COLO829 (cell line): ENCODE results near the gene TP53I11.

Source experiments
- DNase-seq: peaks from one replicate; pipeline ENCODE4 v3.0.0; 2012; ENCODE audit warnings: low spot score

TP53I11 gene, protein sequence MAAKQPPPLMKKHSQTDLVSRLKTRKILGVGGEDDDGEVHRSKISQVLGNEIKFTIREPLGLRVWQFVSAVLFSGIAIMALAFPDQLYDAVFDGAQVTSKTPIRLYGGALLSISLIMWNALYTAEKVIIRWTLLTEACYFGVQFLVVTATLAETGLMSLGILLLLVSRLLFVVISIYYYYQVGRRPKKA

DNA sequence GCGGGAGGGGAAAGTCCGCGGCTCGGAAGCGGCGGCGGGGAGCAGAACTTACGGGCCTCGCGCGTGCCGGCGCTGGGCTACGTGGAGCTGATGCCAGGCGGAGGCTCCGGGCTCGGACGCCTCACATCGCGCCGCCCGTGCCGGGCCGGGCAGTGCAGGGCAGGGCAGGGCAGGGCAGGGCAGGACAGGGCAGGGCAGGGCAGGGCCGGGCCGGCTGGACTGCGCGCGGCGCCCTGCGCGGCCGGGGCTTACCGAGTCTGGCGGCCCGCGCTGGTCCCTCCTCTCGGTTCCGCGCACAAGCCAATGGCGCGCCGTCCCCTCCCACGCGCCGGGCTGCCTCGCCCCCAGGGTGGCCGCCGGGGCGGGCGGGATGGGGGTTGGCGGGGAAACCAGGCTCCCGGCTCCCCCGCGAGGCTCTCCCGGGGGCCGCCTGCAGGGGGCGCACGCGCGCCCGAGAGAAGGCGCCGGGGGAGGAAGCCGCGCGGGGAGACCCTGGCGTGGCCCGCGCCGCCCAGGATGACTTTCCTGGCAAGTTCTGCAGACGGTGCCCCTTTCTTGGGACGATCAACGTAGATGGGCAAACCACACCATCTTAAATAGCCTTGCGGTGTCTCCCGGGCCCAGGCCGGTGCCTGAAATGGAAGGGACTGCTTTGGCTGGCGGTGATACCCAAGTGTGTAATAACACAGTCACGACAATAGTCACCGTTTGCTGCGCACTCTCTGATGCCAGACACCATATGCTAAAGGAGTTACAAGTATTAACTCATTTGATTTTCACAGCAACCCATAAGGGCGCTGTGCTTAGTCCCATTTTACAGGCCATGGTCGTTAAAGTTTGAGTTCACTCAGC is at the start of gene TP53I11:
TSS of gene TP53I11 (minus strand) at position 259 of the 852 bp plus-strand sequence. CDS start 12,548 bp downstream, outside the sequence.
- no peak for DNase-seq

DNA sequence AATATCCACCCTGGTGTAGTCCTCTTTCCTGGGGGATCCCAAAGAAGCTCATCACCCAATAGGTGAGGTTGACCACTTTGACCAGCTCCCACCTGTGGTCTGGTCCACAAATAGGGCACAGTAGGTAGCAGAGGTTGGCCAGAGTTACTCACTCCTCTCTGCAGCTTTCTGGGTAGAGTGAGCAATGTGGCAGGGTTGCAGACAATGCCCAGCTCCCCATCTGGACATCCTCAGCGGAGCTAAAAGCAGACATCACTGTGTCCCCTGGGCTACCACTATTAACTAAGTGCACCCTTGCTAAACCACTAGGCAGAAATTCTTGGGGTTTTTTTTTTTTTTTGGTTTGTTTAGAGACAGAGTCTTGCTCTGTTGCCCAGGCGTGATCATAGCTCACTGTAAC is 48.4 kb upstream of the TP53I11 start:
- no peak for DNase-seq

DNA sequence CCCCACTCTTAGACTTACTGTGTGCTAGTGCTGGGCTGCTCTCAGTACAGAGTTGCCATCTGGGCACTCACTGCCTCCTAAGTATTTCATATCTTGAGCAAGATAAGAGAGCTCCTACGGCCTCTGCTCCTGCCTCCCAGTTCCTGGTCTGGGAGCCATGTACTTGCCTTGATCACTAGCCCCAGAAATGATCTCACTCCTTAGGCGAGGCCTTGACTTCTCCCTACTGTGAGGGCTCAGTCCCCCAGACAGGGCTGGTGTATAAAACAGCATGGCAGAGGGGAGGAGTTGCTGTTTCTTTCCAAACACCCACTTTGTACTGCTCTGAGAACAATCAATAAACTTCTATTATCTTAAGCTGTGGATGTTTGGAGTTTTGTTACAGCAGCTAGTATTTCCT is 47.4 kb upstream of the TP53I11 start:
- no peak for DNase-seq

DNA sequence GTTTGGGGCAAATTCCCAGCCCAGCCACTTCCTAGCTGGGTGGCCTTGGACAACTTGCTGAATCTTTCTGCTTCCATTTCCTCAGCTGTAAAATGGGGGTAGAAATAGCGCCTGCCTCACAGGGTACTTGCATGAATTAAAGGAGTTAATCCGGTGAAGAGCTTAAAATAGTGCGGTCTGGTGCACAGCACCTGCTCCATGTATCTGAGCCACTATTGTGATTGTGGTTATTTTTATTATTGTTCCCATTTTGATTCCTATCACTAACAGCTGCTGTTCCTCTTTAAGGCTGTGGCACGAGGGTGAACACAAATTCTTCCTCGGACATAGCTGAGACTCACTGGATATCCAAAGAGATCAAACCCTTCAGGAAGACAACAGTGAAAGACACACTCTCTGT is 46.9 kb upstream of the TP53I11 start:
- DNase-seq, result no peak

DNA sequence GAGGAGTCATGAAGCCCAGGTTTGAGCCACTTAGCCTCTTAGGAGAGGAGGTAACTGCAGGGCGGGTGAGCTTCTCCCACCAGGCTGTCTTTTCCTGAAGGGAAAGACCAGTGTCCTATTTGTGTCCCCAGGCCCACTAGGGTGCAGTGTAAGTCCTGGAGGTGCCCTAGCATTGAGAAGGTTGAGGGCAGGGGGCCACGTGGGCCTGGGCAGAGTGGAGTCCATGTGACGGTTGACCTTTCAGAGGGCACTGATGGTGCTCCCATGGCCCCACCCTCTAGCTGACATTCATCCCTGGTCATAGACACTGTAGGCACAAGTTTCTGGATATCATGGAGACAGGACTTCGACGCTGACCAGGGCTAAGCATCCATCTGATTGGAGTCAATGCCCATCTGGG is 44.1 kb upstream of the TP53I11 start:
- DNase-seq, result no peak

DNA sequence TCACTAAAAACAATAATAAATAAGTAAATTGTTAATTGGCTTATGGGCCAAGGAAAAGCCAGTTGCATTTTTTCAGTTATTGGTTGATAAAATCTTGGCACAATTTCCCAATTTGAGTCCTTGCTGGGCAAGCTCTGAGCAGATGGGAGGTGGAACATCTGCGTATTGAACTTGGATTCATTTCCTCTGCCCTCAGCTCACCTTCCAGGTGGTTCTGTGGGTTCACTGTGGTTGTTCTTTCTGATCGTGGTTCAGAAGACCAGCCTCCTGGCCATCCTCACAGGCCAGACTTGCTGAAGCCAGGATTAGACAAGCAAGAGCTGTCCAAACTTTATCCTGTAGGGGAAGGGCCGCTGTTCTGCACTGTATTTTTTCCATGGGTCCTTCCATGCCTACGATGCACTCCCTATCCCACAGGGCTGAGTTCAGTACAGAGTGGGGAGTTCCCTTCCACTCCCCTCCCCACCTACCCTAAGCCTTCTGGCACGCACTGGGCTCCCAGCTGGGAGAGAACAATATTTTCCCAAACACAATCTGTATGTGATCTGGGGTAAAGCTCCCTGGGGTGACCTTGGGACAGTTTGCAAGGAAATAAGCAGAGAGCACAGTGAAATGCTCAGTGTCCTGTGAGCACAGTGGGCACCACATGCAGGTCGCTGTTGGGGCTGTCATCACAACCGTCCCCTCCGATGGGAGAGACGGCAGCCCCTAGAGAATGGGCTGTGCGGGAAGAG is 43.5 kb upstream of the TP53I11 start:
- DNase-seq, result no peak

DNA sequence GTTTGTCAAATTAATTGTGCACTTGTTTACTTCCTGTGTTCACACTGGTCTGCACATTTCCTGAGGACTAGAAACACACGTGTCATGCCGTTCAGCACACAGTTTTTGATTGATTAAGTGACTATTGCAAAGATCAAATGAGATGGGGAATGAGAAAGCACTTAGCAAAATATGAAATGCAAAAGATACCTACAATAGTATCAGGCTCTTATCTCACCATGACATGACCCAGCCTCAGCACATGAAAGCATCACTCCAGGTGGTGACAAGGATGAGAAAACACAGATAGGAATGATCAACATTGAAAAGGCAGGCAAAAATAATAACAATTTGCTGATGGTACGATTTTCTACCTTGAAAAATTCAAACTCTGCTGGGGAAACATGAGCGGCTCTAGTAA is 42.1 kb upstream of the TP53I11 start:
- DNase-seq, result no peak

DNA sequence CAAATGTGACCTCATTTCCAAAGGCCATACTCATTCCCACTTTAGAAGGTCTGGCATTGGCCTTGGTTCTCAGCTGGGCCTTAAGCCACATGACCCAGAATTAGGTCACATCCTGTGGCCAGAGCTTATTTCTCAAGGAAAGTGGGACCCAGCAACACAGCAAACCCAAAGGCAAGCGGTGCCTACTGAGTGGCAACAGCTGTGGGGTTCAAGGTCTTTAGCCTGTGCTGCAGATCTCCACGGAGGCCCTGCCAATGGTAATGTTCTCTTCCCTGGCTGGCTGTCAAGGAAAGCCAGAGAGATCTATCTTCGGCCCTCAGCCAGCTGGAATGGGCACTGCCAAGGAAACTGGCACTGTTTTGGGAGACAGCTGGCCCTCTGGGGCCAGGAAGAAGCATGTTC is 41.5 kb upstream of the TP53I11 start:
- no peak for DNase-seq

DNA sequence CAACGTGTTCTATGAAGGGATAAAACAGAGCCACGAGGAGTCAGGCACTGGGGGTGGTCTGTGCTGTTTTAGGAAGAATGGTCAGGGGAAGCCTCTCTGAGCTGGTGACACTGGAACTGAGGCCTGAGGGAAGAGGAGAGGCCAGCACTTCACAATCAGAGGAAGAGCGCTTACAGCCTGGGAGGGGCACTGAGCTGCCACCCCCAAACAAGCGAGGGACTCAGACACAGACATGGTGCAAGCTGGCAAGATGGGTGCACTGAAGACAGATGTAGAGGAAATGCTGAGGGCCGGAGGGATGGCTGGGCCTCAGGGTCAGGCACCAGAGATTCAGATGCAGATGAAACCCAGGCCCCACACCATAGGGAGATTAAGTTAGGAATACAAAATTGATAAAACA is 40.0 kb upstream of the TP53I11 start:
- DNase-seq, result no peak

DNA sequence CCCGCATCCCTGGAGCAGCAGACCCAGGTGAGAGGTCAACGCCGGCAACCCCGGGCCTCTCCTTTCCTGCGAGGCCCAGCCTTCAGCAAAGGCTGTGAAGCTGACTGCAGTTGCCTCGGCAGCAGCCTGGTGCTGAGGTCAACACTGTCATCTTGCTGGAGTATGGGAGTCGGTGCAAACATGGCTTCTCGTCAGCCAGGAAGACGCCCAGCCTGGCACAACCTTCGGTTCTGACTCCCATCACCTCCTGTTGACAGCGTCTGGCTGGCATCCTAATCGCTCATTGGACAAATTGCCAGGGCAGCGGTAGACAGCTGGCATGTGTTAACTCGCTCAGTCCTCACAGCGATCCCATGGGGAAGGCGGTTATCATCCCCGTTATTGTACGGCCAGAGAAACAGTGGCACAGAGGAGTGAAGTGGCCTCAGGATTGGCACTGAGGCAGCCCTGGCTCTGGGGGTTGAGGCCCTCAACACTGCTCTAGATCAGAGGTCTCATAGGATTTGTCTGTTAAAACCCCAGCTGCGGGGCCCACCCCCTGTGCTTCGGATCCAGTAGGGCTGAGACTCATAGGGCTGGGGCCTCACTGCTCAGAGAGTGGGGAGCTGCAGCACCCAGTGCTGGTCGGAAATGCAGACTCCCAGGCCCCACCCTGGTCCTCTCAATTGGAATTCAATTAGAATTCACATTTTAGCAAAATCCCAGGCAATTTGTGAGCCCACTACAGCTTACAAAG is 39.3 kb upstream of the TP53I11 start:
- DNase-seq, result no peak

DNA sequence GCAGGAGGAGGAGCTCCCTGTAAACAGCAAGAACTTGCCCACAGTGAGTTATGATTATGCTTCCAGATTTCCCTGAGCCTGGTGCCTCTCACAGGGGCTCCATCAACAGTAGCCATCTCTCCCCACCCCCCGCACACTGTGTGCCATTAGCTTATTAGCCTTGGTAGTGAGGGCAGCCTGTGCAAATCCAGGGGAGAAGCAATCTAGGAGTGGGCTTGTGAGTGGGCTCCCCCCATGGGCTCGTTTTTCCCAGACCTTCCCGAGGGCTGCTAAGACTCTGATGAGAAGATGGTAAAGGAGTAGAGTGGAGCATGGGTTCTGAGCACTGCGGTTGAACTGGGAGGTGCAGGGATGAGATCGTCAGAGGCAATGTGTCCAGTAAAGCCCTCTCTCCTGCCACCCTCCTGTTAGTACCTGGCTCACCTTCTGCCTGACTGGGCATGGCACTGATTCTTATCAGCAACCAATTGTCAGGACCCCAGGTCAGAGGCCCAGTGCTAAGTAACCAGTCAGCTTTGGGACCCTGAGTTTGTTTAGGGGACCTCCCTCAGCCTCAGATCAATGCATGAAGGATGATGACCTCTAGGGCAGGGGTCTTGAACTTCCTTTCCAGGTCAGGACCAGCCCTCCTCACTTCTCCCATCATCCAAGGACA is 38.4 kb upstream of the TP53I11 start:
- DNase-seq, result no peak

DNA sequence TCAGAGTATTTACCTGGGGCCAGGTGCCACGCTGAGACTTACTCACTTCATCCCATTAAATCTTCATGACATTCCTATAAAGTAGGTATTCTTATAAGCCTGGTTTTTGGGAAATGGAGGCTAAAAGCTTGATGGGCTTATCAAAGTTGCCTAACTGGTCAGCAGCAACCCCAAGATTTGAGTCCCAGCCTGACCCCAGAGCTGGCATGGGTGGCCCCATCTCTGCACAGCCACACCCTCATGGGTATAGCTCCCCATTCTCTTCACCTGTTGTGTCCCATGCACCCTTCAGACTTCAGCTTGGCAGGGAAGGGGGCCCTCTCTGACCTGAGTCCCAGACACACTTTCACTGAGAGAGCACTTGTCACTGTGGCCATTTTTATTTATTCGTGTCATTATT is 37.4 kb upstream of the TP53I11 start:
- DNase-seq, result no peak

DNA sequence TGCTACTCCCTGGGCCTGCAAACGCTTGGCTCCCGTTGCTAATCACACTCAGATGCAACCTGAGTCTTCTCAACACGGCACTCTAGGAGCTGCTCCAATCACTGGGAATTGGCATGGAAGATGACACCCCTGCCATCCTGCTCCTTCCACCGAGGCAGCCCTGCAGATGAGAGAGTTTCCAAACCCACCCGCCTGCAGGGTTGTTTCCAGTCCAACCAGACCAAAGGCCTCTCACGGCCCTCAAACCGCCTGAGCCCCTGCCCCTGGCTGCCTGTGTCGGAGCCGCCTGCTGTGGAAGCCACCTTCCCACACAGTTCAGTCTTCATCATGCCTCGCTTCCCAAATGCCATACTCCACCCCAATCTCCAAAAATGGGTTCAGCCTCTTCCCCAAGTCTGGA is 36.8 kb upstream of the TP53I11 start:
- DNase-seq, result no peak

DNA sequence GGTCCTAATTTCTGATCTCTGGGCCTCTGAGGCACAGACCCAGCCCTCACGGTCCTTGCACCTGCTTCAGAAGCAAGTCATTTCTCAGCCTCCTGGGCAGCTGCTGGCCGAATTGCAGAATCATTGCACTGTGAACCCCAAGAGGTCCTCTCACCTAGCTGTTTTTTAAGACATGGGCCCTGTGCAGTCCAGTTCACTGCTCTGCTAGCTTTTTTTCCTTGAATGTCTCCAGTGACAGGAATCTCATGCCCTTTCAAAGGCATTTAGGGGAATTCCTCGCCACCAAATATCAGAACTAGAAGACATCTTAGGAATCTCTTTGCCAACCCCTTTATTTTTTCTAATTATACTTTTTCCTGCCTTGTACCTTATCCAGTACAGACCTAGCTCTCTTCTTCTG is 35.6 kb upstream of the TP53I11 start:
- no peak for DNase-seq

DNA sequence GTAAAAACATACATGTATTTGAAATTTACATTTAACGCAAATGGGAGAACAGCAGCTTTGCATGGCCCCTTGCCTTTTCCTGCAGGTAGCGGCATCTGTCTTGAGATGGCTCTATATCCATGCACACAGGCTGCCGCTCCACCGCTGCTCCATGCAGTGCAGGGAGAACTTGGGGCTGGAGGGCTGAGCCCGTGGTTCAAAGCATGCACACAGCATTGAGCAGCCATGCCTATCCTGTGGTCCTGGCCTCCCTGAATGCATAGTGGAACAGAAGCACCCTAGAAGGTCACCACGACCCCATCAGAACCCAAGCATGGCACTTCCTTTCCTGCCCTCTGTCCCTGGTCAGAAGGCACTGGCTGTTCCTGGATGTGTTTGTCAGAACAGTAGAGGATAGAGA is 35.0 kb upstream of the TP53I11 start:
- no peak for DNase-seq

DNA sequence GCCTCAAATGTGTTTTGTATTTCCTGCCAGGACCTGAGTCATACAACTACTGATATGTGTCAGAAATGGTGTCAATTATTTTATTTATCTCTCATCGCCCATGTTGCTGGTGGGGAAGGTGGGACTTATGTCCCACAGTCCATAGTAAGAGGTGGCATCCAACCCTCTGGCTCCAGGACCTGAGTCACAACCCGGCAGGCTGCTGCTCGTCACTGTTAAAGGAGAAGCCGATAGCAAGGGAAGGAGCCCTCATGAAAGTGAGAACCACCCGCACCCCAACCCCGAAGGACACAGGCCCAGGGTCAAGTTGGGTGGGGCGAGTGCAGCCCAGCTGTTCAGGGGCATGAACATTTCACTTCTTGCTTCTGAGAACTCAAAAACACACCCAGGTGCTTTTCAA is 33.1 kb upstream of the TP53I11 start:
- DNase-seq, result no peak

DNA sequence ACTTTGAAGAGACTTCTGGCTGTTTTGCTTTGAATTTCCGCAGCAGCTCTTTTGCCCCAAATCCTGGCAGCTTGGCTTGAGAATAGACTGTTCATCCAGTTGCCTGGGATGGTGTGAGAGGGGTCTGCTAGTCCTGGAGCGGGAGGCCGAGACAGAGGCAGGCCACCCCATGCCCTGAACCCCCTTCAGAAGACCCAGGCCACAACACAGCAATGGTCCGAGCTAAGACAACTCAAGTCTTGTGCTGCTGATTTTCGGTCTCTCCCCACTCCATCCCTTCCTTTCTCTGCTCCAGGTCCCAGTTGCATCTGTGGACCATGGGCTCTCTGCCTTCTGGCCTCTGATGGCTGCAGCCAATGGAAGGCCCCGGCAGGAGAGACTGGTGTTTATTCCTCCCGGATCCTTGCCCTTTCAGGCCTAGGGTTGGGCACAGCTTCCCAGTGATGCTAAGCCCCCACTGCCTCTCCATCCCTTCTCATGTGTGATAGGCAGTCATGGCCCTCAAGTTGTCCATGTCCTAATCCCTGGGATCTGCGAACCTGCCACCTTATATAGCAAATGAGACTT is 31.9 kb upstream of the TP53I11 start:
- no peak for DNase-seq

DNA sequence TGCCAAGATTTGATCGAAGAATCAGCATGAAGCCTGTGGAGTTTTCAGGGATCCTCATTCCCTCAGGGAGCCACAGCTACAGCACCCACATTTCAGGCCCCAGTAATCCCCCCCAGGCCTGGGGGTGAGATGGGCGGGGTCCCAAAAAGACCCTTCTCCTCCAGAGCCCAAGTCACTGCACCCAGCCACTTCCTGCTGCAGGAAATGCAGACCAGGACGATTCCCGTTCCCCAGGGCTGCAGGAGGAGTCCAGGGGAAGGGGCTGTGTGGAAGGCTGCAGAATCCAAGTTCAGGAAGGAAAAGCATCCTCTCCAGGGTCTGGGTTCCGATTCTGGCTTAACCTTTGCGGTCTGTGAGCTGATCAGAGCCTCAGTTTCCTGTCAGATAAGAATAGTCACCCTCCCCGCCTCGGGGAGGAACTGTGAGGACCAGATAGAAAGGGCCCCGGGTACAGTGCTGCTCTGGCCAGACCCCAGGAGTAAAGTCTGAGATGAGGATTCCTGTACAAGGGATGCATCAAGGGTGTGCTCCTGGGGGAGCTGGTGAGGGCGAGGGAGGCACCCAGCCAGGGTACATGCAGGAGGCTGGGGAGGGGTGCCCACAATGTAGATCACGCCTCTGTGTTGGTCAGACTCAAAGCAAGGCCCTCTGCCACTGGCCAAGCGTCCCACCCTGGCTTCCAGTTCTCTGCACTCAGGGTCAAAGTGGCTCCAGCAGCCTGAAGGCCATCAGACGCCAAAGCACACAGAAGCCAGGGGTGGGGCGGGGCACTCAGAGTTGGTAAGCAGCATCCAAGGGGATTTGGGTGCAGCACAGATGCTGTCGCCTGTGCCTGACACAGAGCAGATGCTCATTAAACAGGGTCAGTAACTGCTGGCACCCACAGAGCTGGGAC is 30.1 kb upstream of the TP53I11 start:
- DNase-seq, result no peak

DNA sequence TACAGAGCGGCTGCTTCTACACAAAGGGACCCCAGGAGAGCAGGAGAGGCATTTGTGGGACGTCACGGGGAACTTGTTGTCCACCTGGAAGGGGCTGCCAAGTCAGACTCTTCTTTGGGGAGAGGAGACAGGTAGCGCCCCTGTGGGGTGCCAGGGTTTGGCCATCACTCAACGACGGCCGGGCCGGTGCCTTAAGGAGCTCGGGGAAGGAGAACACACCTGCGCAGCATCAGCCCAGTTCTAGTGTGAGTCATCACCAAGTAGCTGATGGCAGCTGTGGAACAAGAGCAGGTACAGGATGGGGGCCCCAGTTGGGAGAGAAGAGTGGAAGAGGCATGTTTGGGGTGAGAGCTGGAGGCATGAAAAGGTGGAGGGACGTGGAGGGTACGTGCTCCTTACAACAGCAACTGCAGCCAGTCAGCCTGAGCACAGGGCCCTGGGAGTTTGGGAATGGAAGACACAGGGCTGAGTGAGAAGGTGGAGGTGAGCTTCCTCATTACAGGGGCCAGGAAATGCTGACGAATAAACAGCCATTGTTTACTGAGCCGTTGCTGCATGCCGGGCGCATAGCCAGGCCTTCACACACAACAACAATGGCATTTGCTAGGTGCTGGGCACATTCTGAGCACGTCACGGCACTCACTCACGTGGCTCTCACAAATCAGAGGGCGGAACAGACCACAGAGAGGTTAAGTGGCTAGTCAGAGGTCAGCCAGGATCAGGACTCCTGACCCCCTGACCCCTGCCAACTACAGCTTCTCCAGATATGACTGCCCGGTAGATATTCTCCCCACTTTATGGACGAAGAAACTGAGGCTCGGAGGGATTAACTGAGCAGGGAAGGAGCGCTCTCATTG is 29.1 kb upstream of the TP53I11 start:
- no peak for DNase-seq

DNA sequence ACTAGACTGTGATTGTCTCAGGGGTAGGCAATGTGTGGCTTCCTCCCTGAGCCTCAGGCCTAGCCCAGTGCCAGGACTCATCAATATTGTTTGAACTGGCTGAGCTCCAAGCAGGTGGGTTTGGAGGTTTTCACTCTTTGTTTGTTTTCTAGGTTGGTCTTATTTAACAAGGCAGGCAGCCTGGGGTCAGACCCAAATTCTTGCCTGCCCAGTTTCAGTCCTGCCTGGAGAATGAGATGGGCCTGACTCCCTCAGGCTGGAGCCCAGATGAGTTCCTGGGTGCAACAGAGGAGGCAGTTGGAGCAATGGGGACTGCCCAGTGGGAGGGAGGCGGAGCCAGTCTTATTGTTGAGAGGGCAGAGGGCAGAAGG is 28.3 kb upstream of the TP53I11 start:
- DNase-seq, result no peak
